Cerebellar cortex (tissue), 1 donor: Measurements from ENCODE around the gene ASB18.

Experiments
- DNase-seq: peaks from one replicate; pipeline ENCODE4 v3.0.0-alpha.2; 2015; ENCODE audit warnings: low spot score

ASB18 gene

DNA sequence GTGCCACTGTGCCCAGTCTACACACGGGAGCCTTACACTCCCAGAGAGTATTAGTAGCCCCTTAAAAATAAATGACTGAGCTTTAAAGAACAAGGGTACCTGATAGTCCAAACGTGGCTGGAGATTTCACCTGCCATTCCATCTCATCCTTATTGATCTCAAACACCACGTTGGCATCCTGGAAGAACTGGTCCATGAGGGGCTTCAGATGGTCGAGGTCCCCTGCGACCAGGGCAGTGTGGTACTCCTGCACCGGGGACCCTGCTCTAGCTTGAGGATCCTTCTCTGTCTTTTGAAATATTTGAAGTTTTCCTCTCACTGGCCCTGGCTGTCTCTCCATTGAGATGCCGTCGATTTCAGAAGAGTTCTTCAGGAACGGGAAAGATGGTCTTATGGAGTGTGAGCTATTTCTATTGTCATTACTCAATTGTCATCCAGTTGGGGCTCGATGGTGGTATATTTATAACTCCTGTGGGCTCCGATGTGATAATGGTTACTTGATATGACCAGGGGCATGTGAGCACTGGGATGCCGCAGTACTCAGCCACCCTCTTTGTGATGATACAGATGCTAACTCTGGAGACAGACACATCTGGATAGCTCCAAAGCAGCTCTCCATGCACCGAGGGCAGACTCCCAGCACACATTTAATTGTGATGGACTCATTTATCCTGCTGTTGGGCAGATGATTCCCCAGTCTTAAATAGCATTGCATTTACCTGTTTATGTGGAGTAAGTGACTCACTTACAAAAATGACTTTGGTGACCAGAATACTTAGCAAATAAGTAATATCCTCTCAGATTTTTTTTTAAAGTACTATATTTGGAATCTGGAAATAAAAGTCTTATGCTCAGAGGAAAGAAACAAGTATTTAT is 22.8 kb downstream of the ASB18 start:
- no peak for DNase-seq

DNA sequence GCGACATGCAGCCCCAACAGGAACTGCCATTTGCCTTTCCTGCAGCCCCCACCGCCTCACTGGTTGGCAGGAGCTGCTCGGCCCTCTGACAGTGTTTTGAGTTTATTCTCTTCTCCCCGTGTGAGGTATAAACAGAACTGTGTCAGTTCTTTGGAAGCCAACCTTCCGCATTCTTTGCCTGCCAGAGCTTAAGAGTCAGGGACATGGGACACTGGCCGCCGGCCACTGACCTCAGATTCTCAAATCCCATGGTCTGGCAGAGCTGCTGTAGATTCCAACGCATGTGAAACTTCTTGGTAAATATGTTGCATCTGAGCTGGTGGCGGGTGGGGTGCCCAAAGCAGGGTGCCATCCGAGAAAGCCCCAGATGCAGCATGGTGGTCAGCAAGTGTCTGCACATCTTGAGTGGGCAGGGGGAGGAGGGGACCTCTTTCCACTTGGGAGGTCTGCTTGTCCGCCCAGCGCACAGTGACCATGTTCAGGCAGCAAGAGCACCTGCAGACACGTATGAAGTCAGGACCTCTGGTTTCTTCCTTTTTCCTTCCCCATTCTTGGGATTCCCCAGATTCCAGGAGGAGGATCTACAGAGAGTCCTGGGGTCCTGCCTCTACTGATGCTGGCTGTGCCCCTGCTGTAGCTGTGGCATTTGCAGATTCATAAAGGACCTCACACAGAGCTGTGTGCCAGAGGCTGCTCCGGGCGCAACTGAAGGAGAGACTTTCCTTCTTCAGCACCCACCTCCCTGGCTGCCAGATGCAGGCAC is 23.8 kb downstream of the ASB18 start:
- no peak for DNase-seq

DNA sequence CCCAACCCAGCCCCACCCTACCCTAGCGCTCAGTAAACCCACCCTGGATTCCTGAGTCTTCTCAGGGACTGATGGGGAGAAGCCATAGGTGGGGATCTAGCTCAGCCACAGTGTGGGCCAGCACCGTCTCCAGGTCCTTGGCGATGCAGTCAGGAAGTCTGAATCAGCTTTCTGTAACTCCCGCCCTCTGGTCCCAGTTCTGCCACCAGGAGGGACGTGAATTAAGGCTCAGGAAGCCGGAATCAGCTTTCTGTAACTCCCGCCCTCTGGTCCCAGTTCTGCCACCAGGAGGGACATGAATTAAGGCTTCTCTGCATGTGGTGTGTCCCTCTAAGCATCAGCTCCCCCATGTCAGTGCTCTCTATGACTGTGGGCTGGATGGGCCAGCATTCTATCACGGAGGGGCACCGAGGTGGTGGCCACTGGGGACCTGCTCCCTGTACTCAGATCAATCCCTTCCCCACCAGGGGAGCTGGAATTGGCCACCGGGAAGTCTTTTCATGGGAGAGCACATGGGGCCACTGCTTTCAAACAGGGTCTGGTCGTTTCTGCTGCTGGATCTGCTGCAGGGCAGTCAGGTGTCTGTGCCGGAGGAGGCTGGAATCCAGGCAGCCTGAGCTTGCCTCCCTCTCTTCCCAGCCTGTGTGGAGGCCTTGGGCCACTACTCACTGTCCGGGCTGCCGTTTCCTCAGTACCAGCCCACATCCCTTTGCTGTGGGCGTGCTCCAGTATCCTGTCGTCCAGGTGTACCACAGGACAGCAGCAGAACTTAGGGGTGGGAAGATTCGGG is 24.7 kb downstream of the ASB18 start:
- DNase-seq = no peak

DNA sequence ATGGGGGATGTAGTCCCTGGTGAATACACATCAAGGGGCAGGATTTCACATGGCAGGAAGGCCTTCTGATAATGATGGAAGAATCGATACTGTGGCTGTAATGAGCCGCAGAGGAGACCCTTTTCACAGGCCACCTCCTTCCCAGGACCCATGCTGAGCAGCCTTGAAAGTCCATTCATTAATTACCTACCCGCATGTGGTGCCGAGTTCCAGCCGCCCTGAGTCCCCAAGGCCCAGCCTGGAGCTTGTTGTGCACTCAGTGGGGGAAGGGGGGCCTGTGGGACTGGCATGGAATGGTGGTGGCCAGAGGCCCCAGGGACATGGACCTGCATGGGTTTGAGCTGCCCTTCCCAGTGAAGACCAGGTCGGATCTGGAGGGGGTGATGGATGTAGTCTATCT is 25.5 kb downstream of the ASB18 start:
- no peak for DNase-seq

DNA sequence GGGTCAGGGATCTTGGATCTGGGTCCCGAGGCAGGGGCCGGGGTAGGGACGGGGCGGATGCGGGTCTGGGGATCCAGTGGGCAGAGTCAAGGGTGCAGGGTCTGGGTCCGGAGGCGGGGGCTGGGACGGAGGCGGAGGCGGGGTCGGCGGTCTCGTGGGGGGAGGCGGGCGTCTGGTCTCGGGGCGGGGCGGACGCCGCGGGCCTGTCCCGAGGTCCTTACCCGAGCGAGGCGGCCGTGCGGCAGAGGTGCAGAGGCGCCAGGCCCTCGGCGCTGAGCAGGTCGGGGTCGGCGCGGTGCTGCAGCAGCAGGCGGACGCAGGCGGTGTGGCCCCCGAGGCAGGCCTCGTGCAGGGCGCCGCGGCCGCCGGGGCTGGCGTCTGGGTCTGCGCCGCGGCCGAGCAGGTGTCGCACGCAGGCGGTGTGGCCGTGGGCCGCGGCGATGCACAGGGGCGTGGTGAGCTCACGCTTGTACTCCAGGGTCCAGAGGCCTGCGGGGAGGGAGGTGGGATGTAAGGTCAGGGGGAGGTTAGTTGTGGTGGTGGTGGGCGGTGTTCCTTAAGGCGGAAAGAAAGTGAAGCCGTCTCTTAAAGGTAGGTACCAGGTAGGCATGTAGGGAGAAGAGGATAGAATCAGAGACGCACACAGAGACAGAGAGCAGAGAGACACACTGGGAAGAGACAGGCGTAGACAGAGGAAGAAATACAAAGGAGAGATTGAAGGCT is 26.6 kb downstream of the ASB18 start:
- no peak for DNase-seq

DNA sequence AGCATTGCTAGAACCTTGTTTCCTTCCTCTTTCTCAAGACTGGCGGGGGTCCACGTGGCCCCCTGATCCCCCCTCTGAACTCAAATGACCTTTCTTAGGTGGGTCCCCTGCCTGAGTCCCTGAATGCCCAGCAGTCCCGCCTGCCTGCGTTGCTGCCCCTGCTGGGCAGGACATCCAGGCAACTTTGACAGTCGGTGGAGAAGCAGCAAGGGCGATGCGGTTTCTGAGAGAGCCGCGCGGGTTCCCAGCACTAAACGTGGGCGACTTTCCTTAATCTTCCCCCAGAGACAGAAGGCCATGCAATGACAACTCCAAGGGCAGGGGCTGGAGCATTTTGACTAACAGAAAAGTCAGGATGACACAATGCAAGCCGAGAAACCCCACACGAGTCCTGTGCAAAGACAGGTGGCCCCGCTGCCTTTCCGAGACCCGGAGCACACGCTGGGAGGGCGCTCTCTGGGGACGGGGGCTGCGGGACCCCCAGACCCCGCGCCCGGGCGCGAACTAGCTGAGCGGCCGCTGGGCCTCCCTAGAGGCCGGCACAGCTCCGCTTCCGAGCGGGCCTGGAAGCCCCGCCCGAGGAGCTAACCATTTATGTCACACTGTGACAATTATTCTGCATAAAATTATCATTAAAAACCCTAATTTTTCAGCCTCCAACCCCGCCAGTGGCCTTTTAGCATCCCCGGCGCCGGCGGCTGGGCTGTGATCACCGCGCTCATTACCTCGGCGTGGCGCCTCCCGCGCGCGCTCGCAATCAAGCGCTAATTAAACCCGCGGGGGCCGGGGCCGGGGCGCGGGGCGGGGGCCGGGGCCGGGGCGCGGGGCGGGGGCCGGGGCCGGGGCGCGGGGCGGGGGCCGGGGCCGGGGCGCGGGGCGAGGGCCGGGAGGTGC is 27.4 kb downstream of the ASB18 start:
- no peak for DNase-seq

DNA sequence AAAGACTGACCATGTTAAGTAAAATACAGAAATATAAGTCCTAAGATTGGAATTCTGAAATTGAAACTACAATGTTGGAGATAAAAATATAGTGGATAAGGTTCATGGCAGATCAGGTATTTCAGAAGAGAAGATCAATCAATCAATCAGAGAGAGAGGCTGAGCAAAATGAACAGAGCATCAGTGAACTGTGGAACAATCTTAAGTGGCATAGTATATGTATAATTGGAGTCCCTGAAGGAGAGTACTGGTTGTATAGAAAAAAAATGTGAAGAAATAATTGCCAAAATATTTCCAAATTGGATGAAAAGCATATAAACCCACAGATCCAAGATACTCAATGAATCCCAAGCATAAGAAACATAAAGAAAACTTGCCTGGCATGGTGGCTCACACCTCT is 35.0 kb downstream of the ASB18 start:
- no peak for DNase-seq

DNA sequence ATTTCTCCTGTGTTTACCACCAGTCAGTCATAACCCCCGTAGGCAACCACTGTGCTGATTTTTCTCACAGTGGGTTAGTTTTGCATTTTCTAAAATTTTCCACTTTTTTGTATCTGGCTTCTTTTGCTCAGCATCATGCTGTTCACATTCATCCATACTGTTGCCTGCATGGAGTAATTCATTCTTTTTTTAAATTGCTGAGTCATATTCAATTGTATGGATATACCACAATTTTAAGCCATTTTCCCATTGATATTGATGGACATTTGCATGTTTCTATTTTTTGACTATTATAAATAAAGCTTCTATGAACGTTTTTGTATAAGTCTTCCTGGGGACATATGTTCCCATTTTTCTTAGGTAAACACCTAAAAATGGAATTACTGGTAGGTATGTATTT is 40.5 kb downstream of the ASB18 start:
- DNase-seq = no peak

DNA sequence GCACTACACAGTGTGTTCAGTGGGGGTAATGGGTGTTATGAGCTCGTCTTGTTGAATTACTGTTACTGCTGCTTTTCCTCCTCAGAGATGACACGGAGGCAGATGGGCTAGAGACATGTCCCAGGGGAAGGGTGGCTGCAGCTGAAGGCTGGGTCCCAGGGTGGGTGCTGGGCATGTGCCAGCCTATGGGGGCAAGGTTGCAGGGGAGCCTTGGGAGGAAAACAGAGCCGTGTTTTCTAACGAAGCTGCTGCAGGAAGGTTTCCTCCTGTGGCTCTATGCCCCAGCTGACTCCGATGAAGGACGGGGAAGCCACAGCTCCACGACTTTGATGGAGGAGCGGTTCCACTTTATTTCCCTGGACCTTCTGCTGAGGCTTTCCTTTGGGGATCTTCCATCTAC is 42.4 kb downstream of the ASB18 start:
- DNase-seq = no peak

DNA sequence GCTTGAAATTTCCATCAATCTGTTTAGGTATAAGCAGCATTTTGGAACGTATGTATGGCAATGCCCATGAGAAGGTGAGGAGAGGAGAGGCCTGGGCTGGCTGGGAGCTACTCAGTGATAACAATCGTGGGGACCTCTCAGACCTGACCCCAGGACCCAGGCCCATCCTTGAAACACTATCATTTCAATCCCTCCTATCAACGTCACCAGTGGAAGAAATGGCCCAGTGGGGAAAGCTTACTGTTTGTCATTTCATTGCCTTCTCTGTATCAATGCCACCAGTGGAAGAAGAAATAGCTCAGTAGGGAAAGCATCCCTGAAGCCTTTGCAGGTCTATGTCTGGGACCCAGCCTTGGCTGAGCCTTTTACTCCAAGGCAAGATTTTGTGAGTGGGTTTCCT is 44.8 kb downstream of the ASB18 start:
- no peak for DNase-seq

DNA sequence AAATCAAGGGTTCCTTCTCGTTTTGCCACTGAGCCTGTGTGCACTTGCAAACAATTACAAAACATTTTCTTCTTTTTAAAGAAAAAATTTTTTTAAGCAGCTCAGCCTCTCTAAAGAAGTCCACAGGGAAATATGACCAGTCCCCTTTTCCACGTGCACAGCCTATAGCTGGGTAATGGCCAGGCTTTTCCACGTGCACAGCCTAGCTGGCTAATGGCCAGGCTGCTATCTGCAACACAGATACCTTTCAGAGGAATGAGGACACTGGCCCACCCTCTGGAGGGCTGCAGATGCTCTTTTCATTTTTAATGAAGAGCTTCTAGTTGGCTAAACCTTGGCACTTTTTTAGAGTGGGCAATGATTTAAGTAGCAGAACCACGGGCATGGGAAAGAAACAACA is 46.3 kb downstream of the ASB18 start:
- DNase-seq = no peak

DNA sequence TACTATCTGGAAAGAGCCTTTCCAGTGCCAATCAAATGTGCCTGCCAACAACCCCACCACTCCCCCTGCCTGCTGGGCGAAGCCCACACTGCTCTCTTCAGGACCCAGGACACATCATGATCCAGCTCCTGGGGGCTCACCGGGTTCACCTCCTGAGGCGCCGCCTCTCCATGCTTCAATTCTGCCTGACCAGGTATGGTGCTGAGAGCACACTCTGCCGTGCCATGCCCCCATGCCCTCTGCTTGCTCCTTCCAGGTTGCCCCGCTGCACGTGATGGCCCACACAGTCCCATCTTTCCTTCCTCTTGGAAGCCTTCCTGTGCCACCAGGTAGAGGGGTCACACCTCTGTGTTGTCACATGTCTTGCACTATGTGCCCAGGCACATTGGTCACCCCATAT is 47.5 kb downstream of the ASB18 start:
- DNase-seq = no peak

DNA sequence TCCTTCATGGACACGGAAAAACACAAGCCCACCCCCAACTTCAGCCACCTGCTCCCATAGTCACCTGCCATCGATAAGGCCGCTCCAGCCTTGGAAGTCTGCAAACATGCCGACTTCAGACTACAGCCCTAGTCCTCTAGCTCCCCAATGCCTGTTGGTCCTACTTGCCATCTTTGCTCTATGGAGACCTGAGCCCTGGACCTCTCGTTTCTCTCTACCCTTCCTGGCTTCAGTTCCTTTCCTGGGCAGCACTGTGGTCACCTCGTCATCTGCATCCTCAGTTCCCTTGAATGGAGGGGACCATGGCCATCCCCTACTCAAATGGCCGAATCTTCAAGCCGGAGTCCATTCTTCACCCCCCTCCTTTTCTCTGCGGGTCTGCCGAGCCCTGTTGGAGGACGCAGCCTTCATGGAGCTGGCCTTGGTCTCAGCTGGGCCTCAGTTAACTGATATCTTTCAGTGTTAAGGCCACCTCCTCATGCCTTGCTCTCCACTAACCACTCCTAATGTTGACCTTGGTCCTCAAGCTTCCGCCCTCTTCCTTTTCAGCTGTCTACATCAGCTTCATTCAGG is 48.4 kb downstream of the ASB18 start:
- DNase-seq = no peak

DNA sequence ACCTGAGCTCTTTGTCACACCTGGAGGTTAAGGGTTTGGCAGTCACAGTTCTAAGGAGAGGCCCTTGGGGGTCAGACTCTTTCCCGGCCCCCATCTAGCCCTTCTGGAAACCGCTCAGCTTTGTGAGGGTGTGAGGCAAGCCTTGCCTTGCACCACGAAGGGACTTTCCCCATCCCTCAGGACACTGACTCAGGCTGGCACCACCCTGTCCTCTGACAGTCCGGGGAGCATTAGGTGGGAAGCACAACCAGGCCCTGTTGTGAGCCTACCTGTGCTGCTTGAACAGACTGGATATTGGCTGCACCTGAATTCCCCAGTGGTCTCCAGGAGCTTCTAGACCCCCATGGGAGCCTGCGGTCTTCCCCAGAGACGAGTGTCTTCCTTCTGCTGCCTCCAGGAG is 49.0 kb downstream of the ASB18 start:
- DNase-seq = no peak

DNA sequence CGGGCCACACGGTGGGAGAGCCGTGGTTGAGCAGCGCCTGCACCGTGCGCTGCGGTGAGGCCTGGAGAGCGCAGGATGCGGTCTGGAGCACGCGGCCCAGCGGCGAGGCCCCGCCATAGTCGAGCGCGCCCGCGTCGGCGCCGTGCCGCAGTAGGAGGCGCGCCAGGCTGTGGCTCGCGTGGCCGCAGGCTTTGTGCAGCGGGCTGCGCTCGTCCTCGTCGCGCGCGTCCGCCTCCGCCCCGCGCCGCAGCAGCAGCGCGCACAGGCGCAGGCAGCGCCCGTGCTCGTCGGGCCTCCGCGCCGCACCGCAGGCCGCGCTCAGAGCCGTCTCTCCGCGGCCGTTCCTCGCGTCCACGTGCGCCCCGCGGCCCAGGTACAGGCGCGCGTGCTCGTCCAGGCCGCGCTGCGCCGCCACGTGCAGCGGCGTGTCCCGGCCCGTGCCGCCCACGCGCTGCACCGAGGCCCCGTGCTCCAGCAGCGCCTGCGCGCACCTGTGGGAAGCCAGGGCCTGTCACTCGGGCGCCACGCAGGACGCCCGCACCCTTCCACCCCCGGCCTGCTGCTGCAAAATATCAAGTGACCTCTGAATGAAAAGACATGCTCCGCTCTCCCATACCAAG is 49.7 kb downstream of the ASB18 start:
- no peak for DNase-seq

DNA sequence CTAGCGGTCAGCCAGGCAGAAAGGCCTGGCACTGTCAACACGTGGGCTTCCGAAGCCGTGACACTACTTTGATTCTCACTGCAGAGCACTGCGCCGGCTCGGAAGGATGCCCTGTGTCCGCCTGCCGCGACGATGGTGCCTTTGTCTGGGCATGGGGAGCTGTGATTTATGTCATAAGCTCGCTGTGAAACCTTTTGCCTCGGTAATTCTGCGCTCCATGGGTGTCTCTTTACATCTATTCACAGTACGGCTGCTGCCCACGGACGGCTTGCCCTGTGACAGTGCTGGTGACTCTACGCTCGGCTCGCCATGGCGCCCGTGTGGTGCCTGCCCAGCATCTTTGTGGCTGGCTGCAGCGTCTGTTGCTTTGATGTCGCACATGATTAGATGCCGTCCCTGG is 52.9 kb downstream of the ASB18 start:
- DNase-seq = no peak

DNA sequence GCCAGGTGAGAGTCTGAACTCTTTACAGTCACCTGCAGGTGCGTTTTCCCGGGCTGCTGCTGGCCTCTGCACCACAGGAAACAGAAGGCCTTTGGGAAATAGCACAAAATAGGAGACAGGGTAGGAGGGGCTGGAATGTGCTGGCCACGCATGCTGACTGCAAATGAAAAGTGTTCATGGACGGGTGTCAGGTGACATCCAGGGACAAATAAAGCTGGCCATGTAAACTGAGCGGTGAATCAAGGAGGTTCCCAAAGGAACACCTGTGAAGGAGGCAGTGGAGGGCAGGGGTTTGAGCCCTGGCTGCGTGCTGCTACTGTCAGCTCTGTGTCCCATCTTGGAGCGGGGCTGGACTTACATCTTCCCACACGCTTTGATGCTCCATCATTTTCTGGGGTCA is 53.7 kb downstream of the ASB18 start:
- DNase-seq = no peak

DNA sequence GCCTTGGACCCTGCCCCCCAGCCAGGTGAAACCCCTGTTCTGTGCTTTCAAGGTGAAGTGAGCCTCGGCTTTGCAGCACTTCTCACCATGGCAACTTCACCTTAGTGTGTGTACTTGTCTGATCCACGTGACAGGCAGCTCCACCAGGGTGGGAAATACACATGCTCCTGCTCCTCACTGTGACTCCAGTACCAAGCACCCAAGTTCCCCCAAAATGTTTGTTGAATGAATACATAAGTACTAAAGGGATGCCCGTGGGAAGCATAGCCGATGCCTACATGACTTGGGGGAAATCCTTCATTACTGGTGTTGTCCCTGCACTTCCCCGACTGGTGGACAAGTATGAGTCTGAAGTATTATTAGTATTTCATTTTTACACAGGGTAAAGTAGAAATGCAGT is 54.2 kb downstream of the ASB18 start:
- no peak for DNase-seq

DNA sequence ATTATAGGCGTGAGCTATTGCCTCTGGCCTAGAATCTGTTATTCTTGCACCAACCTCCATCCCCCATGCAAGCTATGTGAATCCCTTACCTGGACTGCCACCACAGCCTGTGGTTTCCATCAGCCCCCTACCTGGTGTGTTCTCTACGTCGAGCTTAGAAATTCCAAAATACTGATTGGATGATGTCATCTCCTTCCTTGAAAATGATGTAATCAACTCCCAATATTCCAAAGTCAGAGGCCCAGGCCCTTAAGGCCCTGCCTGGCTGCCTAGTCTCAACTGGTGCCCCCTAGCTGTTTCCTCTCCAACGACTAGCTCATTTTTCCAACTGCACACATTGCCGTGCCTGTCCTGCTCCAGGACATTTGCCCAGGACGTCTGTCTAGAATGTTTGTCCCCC is 54.7 kb downstream of the ASB18 start:
- DNase-seq = no peak
